ENCODE data around the gene PNMA8A.

DNA sequence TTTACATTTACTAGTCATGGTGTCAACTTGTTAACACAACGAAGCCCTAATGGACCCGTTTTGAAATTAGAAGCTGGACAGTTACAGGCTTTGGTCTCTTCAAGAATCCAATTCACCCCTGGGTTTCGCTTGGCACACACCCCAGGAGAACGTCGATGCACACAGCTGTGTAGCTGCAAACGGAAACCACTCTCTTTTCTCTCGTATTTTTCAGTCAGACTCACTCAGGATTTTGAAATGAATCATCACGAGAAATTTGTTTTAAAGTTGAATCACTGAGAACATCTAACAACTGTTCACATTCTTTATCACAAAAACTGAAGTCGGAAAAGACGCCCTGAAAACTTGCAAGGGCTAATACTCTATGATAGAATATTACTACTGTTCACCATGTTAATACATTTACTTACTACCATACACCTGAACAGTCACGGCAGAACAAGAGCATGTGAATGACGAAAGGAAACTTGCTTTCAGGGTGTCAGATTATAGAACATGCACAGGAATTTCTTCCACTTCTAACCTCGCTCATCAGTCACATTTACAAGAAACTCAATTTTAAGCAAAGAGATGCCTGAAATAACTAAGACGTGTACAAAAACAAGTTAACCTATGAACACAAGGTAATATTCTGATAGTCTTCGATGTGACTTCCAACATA, 4.7 kb downstream of the PNMA8A start:
- TF ChIP-seq, protein P1, sequence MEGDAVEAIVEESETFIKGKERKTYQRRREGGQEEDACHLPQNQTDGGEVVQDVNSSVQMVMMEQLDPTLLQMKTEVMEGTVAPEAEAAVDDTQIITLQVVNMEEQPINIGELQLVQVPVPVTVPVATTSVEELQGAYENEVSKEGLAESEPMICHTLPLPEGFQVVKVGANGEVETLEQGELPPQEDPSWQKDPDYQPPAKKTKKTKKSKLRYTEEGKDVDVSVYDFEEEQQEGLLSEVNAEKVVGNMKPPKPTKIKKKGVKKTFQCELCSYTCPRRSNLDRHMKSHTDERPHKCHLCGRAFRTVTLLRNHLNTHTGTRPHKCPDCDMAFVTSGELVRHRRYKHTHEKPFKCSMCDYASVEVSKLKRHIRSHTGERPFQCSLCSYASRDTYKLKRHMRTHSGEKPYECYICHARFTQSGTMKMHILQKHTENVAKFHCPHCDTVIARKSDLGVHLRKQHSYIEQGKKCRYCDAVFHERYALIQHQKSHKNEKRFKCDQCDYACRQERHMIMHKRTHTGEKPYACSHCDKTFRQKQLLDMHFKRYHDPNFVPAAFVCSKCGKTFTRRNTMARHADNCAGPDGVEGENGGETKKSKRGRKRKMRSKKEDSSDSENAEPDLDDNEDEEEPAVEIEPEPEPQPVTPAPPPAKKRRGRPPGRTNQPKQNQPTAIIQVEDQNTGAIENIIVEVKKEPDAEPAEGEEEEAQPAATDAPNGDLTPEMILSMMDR (IDR thresholded peaks at IDR 0.05): no peak
- TF ChIP-seq POLR2A (IDR thresholded peaks at IDR 0.05): no peak
